Measurements from ENCODE around the gene ATP2B1. TPM values are rescaled to one million over a fixed set of nuclear protein-coding genes. Genes with fewer than 3 reads are reported as not detected.
A peak's percentile ranks its signal among the peaks of the same experiment; 100 is the strongest.

ATP2B1 gene
- total and polyA plus RNA-seq, 2 of the 13 experiments (the other 11 are each of a cell fraction or from before 2014, with no cell fraction given), result 12.1 to 60.2 TPM

DNA sequence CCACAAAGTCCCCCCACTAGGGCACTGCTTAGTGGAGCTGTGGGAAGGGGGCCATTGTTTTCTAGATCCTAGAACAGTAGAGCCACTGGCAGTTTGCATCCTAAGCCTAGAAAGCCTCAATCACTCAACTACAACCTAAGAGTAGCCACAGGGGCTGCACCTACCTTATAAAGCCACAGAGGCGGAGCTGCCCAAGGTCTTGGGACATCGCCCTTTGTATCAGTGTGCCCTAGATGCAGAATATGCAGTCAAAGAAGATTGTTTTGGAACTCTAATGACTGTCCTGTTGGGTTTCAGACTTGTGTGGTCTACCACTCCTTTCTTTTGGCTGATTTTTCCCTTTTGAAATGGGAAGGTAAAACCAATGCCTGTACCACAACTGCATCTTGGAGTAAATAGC is 59.5 kb downstream of the ATP2B1 start:
- no TSS peak for BruUV-seq (replicated peaks)
- Histone ChIP-seq H3K4me1 (ENCODE audit: insufficient read depth, low read length) (peaks cover 73% of the 10 kb centered on the region), H3K27me3 (ENCODE audit: control insufficient read depth in 1 of 2, insufficient read depth in 2 of 2, low read length in 2 of 2) (no peaks in the 10 kb centered on the region), H3K79me2 (ENCODE audit: insufficient read depth, low read length) (peaks cover 23% of the 10 kb centered on the region), H3K9me3 (ENCODE audit: low read length) (no peaks in the 10 kb centered on the region), H4K20me1 (ENCODE audit: insufficient read depth, low read length) (peaks cover 3% of the 10 kb centered on the region), H3K27ac (ENCODE audit: extremely low read length, insufficient read depth, low read length) (peak overlapping the region; percentile 56), H2AFZ (ENCODE audit: low read length) (no peak overlapping the region), H3K36me3 (replicated peaks in 1 of 2; ENCODE audit: control insufficient read depth in 1 of 2, insufficient read depth in 2 of 2, low read length in 2 of 2) (peaks cover 0 to 3% of the 10 kb centered on the region in 2 experiments; a peak in 2 of 5 replicates), H3K4me2 (ENCODE audit: low read depth, low read length) (peak overlapping the region; percentile 23; the same call in 1 of the 2 replicates), H3K4me3 (replicated peaks in 1 of 3; ENCODE audit: insufficient read depth in 1 of 3, low read depth in 2 of 3, low read length in 3 of 3) (no peak overlapping the region), H3K9ac (ENCODE audit: insufficient read depth, low read depth, low read length) (no peak overlapping the region)
- intact Hi-C loops (cut with micrococcal nuclease; ENCODE audit: unreplicated experiment), result loop anchor here (2.0 to 10.0 kb wide), 4 partner anchors 16 to 294 kb away; partner anchors contain the start of genes ATP2B1 and DUSP6
- in situ Hi-C loops (cut with HindIII; ENCODE audit: extremely low pct_ligation_motif_present, low pct_unique_long_range_greater_than_20kb), result no loop called here
- DNase-seq (ENCODE audit: low spot score) (no peak), ATAC-seq (peak; percentile 22), FAIRE-seq (no peak)
- POLR2A ChIA-PET, result no interaction called here
- CTCF ChIA-PET (ENCODE audit: low intra/inter-chr PET ratio, low total read pairs), result no interaction called here
- 100% methylated on average over 2 of the region's 2 CpGs for WGBS (ENCODE audit: low lambda C conversion rate)
- TF ChIP-seq ZNF343 (CRISPR knock-in tag; IDR thresholded peaks at IDR 0.05), result no peak
- no peak for TF ChIP-seq ZBTB42 (CRISPR knock-in tag; IDR thresholded peaks at IDR 0.05)
- TF ChIP-seq ZNF205 (CRISPR knock-in tag; IDR thresholded peaks at IDR 0.05), result no peak
- 0 out of 2 replicates have a peak, but pooled peaks have one; percentile 45 for TF ChIP-seq ZNF180 (CRISPR knock-in tag; IDR thresholded peaks at IDR 0.05; ENCODE audit: borderline replicate concordance, low read depth)
- TF ChIP-seq, protein P1, sequence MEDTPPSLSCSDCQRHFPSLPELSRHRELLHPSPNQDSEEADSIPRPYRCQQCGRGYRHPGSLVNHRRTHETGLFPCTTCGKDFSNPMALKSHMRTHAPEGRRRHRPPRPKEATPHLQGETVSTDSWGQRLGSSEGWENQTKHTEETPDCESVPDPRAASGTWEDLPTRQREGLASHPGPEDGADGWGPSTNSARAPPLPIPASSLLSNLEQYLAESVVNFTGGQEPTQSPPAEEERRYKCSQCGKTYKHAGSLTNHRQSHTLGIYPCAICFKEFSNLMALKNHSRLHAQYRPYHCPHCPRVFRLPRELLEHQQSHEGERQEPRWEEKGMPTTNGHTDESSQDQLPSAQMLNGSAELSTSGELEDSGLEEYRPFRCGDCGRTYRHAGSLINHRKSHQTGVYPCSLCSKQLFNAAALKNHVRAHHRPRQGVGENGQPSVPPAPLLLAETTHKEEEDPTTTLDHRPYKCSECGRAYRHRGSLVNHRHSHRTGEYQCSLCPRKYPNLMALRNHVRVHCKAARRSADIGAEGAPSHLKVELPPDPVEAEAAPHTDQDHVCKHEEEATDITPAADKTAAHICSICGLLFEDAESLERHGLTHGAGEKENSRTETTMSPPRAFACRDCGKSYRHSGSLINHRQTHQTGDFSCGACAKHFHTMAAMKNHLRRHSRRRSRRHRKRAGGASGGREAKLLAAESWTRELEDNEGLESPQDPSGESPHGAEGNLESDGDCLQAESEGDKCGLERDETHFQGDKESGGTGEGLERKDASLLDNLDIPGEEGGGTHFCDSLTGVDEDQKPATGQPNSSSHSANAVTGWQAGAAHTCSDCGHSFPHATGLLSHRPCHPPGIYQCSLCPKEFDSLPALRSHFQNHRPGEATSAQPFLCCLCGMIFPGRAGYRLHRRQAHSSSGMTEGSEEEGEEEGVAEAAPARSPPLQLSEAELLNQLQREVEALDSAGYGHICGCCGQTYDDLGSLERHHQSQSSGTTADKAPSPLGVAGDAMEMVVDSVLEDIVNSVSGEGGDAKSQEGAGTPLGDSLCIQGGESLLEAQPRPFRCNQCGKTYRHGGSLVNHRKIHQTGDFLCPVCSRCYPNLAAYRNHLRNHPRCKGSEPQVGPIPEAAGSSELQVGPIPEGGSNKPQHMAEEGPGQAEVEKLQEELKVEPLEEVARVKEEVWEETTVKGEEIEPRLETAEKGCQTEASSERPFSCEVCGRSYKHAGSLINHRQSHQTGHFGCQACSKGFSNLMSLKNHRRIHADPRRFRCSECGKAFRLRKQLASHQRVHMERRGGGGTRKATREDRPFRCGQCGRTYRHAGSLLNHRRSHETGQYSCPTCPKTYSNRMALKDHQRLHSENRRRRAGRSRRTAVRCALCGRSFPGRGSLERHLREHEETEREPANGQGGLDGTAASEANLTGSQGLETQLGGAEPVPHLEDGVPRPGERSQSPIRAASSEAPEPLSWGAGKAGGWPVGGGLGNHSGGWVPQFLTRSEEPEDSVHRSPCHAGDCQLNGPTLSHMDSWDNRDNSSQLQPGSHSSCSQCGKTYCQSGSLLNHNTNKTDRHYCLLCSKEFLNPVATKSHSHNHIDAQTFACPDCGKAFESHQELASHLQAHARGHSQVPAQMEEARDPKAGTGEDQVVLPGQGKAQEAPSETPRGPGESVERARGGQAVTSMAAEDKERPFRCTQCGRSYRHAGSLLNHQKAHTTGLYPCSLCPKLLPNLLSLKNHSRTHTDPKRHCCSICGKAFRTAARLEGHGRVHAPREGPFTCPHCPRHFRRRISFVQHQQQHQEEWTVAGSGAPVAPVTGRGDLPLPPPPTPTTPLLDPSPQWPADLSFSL (CRISPR knock-in tag; IDR thresholded peaks at IDR 0.05), result no peak
- TF ChIP-seq AHR (CRISPR knock-in tag; IDR thresholded peaks at IDR 0.05), result no peak
- TF ChIP-seq SYNCRIP (IDR thresholded peaks at IDR 0.05; ENCODE audit: insufficient read depth, low read depth, low read length), result no peak
